K562 (cell line): ENCODE data around the gene SLC35G6. TPM values are rescaled to one million over a fixed set of nuclear protein-coding genes. Genes with fewer than 3 reads are reported as not detected.
A peak's percentile ranks its signal among the peaks of the same experiment; 100 is the strongest.

ENCODE experiments used
- ATAC-seq: fragments of 200-7000 bp; cut with Tn5 transposase; 3 replicates; pipeline ENCODE4 v1.9.1; 2020; ENCODE audit warnings: moderate library complexity
- BruUV-seq: library from RNA; stranded (reverse); fragments of 400-500 nt; replicated peaks from 2 replicates; lab custom pipeline; 2021; lab: Mats Ljungman, UMichigan
- CTCF ChIA-PET: fragments of 300-600 bp; formaldehyde crosslinking; extraction: SDS; loops from one replicate; lab custom pipeline; 2021; ENCODE audit warnings: low intra/inter-chr PET ratio; lab: Yijun Ruan, JAX
- POLR2A ChIA-PET: fragments of 300-600, 350-650 bp; sonication (Branson Sonifier 250); formaldehyde crosslinking; extraction: SDS; loops from one replicate; lab custom pipeline; 2021; ENCODE audit warnings: antibody characterized with exemption, inconsistent platforms; lab: Yijun Ruan, JAX
- DNase-seq, 4 experiments: peaks; one replicate each; pipeline versions ENCODE4 v3.0.0 to v3.0.0-alpha.2; 2011 to 2018; ENCODE audit warnings: low spot score in 3 of 4, mixed read lengths in 3 of 4; ENCODE audit errors: extremely low read depth in 1 of 4
- FAIRE-seq: peaks from 2 replicates; lab custom pipeline; 2011; peaks lifted over from hg19 to GRCh38; lab: Jason Lieb, UNC
- H2AFZ ChIP-seq: 2 replicates; pipeline ENCODE4 v1.6.0; 2011; ENCODE audit warnings: low read depth, low read length, control low read depth, inconsistent platforms
- H3K27ac ChIP-seq: fragments of 200-600 bp; 3 replicates; pipeline ENCODE4 v1.8.0; 2011; ENCODE audit warnings: low read depth, mild to moderate bottlenecking, control low read depth, inconsistent platforms, low read length, moderate library complexity, mixed read lengths; ENCODE audit errors: extremely low read depth
- H3K27me3 ChIP-seq, 2 experiments: fragments of 300-600 bp in 1 of 2; 2 replicates in 1 of 2; 3 replicates in 1 of 2; pipeline versions ENCODE4 v1.6.0 to v1.8.0; 2011; ENCODE audit warnings: inconsistent platforms in 2 of 2, low read length in 2 of 2, mild to moderate bottlenecking in 1 of 2, mixed read lengths in 1 of 2, moderate library complexity in 1 of 2; ENCODE audit not compliant: control insufficient read depth in 2 of 2, insufficient read depth in 2 of 2
- H3K36me3 ChIP-seq: fragments of 300-600 bp; 3 replicates; pipeline ENCODE4 v1.8.0; 2011; ENCODE audit warnings: mild to moderate bottlenecking, low read length, inconsistent platforms; ENCODE audit not compliant: control insufficient read depth, insufficient read depth
- H3K4me1 ChIP-seq, 2 experiments: fragments of 200-600 bp in 1 of 2; replicated peaks in 1 of 2; 2 replicates in 1 of 2; 3 replicates in 1 of 2; pipeline versions ENCODE4 v1.5.1 to v1.8.0; 2011; ENCODE audit warnings: inconsistent platforms in 2 of 2, low read length in 2 of 2, mild to moderate bottlenecking in 1 of 2, mixed read lengths in 1 of 2, moderate library complexity in 1 of 2; ENCODE audit not compliant: control insufficient read depth in 2 of 2, insufficient read depth in 2 of 2
- H3K4me2 ChIP-seq: 2 replicates; pipeline ENCODE4 v1.6.1; 2011; ENCODE audit warnings: low read length, control low read depth, inconsistent platforms, mixed read lengths; ENCODE audit not compliant: insufficient read depth
- H3K4me3 ChIP-seq: fragments of 200-600 bp; sonication (generic), shearing (Covaris generic); 2 replicates; pipeline ENCODE4 v1.5.1; 2016; ENCODE audit warnings: control low read depth, inconsistent platforms
- H3K79me2 ChIP-seq: fragments of 200-600 bp; 3 replicates; pipeline ENCODE4 v1.8.0; 2011; ENCODE audit warnings: low read length, inconsistent platforms; ENCODE audit not compliant: control insufficient read depth, insufficient read depth
- H3K9ac ChIP-seq, 2 experiments: 2 replicates each; pipeline versions ENCODE4 v1.6.0 to v1.6.1; 2011; ENCODE audit warnings: low read depth in 2 of 2, low read length in 2 of 2, control low read depth in 1 of 2, inconsistent platforms in 1 of 2, mild to moderate bottlenecking in 1 of 2, mixed read lengths in 1 of 2; ENCODE audit not compliant: insufficient read depth in 1 of 2
- H3K9me1 ChIP-seq: one replicate; pipeline ENCODE4 v1.6.0; 2011; ENCODE audit warnings: inconsistent platforms, mild to moderate bottlenecking, low read length, moderate library complexity; ENCODE audit not compliant: control insufficient read depth, insufficient read depth
- H3K9me3 ChIP-seq: replicated peaks from 2 replicates; pipeline ENCODE4 v1.5.1; 2011; ENCODE audit warnings: low read depth, low read length, inconsistent platforms; ENCODE audit not compliant: control insufficient read depth, insufficient read depth
- H4K20me1 ChIP-seq: replicated peaks from 2 replicates; pipeline ENCODE4 v1.6.1; 2011; ENCODE audit warnings: low read length, inconsistent platforms, mixed read lengths; ENCODE audit not compliant: control insufficient read depth, insufficient read depth
- CREB3L1 ChIP-seq: fragments of 450-650 bp; IDR thresholded peaks from 2 replicates; pipeline ENCODE4 v1.6.1; 2014; ENCODE audit warnings: low read depth, mild to moderate bottlenecking, moderate library complexity, borderline replicate concordance
- E2F3 ChIP-seq: fragments of 250-450 bp; sonication (Bioruptor Pico); IDR thresholded peaks from 2 replicates; pipeline ENCODE4 v1.4.0; 2020; ENCODE audit warnings: mild to moderate bottlenecking
- GABPB2 ChIP-seq: fragments of 250-450 bp; sonication (Bioruptor Pico); conservative IDR thresholded peaks from 2 replicates; pipeline ENCODE4 v1.5.1; 2021; ENCODE audit warnings: mild to moderate bottlenecking
- GTF2A2 ChIP-seq: IDR thresholded peaks from 2 replicates; pipeline ENCODE4 v1.6.1; 2016; ENCODE audit warnings: mild to moderate bottlenecking, missing genetic modification characterization, missing compliant biosample characterization
- KAT7 ChIP-seq: sonication (generic); formaldehyde crosslinking; IDR thresholded peaks from 2 replicates; pipeline ENCODE4 v1.8.0; 2022; ENCODE audit warnings: missing genetic modification reagents, mild to moderate bottlenecking, borderline replicate concordance
- PHB2 ChIP-seq: fragments of 450-650 bp; IDR thresholded peaks from 2 replicates; pipeline ENCODE4 v1.6.1; 2017; ENCODE audit warnings: low read depth
- POLR2AphosphoS2 ChIP-seq: IDR thresholded peaks from 2 replicates; pipeline ENCODE4 v1.6.1; 2012; ENCODE audit warnings: low read length, improper control_type of control experiment
- PREB ChIP-seq: sonication (generic); formaldehyde crosslinking; IDR thresholded peaks from 2 replicates; pipeline ENCODE4 v1.8.1; 2023; ENCODE audit warnings: mild to moderate bottlenecking, missing genetic modification reagents
- PURB ChIP-seq: sonication (generic); formaldehyde crosslinking; IDR thresholded peaks from 2 replicates; pipeline ENCODE4 v1.9.0; 2021; ENCODE audit warnings: low read depth, mild to moderate bottlenecking, missing genetic modification reagents
- THRA ChIP-seq: fragments of 450-650 bp; IDR thresholded peaks from 2 replicates; pipeline ENCODE4 v1.6.1; 2017; ENCODE audit warnings: mild to moderate bottlenecking, moderate library complexity
- ZNF764 ChIP-seq: fragments of 250-450 bp; sonication (Bioruptor Pico); IDR thresholded peaks from 2 replicates; pipeline ENCODE4 v1.4.0; 2020; ENCODE audit warnings: low read depth, mild to moderate bottlenecking, moderate library complexity
- WGBS: fragments of 100-300 bp; shearing (Covaris generic); methylation state at CpG from one replicate; pipeline ENCODE4 v1.1.6; 2016; ENCODE audit warnings: low coverage, mixed read lengths; ENCODE audit not compliant: insufficient coverage; ENCODE audit errors: missing lambda C conversion rate; 5-methylcytosine and 5-hydroxymethylcytosine counted together
- in situ Hi-C: fragments of 300-500 bp; cut with MboI; formaldehyde crosslinking; loops from 4 replicates; pipeline ENCODE4 v1.15.0; 2018; ENCODE audit warnings: inconsistent platforms, mixed read lengths
- intact Hi-C: fragments of 100-400 bp; cut with micrococcal nuclease; formaldehyde crosslinking; loops from 2 replicates; pipeline ENCODE4 v1.14.2; 2022
- polyA plus RNA-seq, 8 experiments: library from polyadenylated mRNA; depleted of rRNA in 4 of 8; stranded (reverse) in 5 of 8; unstranded in 3 of 8; fragments of >200 nt; fragmentation: Nextera tagmentation in 2 of 8; fragmentation: Illumina TruSeq in 1 of 8; extraction: Ambion mirVana in 2 of 8; extraction: Trizol in 1 of 8; gene quantifications; 2 replicates each; pipeline versions ENCODE4 v1.2.1 to v1.2.3, GENCODE V29; 2011 to 2014; ENCODE audit warnings: inconsistent platforms in 1 of 8, missing spikeins in 1 of 8
- total RNA-seq, 7 experiments: library from RNA; depleted of rRNA in 6 of 7; stranded (reverse); fragments of >200 nt in 6 of 7; fragmentation: Illumina TruSeq in 2 of 7; extraction: Trizol in 2 of 7; gene quantifications; 2 replicates each; pipeline versions ENCODE4 v1.2.1 to v1.2.3, GENCODE V29; 2011 to 2021; ENCODE audit warnings: low replicate concordance in 1 of 7
- TF ChIP-seq, protein P1 (sequence below): fragments of 250-450 bp; sonication (Bioruptor Pico); IDR thresholded peaks from 2 replicates; pipeline ENCODE4 v1.4.0; 2020; ENCODE audit warnings: mild to moderate bottlenecking

Gene SLC35G6
- total and polyA plus RNA-seq, 9 of the 15 experiments (the other 6 are each of a cell fraction or from before 2014, with no cell fraction given): not detected

GRCh38 chr17:7511108-7511507 is 29.9 kb downstream of the SLC35G6 start:
- POLR2A ChIA-PET: interaction anchor here (0.5 to 1.9 kb wide), 2 partner anchors 9 to 50 kb away, joined by 4 to 6 read pairs; no protein-coding TSS in a partner anchor
- 84% methylated on average over 9 of the region's 10 CpGs for WGBS
- no peaks in the 10 kb centered on the region for H3K9me3 ChIP-seq
- H3K27me3 ChIP-seq: no peaks in the 10 kb centered on the region
- H3K79me2 ChIP-seq: no peaks in the 10 kb centered on the region
- ATAC-seq (no peak), DNase-seq (peak in 1 of 4 experiments; percentile 14), FAIRE-seq (no peak)
- no peak overlapping the region for H3K4me3 ChIP-seq
- intact Hi-C loops: no loop called here
- BruUV-seq: no TSS peak
- H3K36me3 ChIP-seq: peaks cover 73% of the 10 kb centered on the region
- peaks cover 3% of the 10 kb centered on the region for H3K9me1 ChIP-seq
- TF ChIP-seq GTF2A2 (no peak), PREB (CRISPR knock-in tag) (no peak), PURB (CRISPR knock-in tag) (no peak), E2F3 (CRISPR knock-in tag) (no peak), KAT7 (CRISPR knock-in tag) (no peak), GABPB2 (CRISPR knock-in tag) (no peak), ZNF764 (CRISPR knock-in tag) (no peak), PHB2 (no peak), CREB3L1 (no peak), POLR2AphosphoS2 (no peak), THRA (no peak)
- TF ChIP-seq, protein P1, sequence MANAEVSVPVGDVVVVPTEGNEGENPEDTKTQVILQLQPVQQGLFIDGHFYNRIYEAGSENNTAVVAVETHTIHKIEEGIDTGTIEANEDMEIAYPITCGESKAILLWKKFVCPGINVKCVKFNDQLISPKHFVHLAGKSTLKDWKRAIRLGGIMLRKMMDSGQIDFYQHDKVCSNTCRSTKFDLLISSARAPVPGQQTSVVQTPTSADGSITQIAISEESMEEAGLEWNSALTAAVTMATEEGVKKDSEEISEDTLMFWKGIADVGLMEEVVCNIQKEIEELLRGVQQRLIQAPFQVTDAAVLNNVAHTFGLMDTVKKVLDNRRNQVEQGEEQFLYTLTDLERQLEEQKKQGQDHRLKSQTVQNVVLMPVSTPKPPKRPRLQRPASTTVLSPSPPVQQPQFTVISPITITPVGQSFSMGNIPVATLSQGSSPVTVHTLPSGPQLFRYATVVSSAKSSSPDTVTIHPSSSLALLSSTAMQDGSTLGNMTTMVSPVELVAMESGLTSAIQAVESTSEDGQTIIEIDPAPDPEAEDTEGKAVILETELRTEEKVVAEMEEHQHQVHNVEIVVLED (CRISPR knock-in tag): no peak
- no peak overlapping the region for H3K27ac ChIP-seq
- CTCF ChIA-PET: no interaction called here
- no peak overlapping the region for H3K4me2 ChIP-seq
- in situ Hi-C loops: no loop called here
- no peaks in the 10 kb centered on the region for H4K20me1 ChIP-seq
- no peaks in the 10 kb centered on the region; a peak in 1 of 5 replicates for H3K4me1 ChIP-seq
- peak overlapping the region in 1 of 2 experiments; percentile 45; a peak in 2 of 4 replicates for H3K9ac ChIP-seq
- no peak overlapping the region for H2AFZ ChIP-seq
